Fibroblast of lung (primary cell): Measurements from ENCODE around the gene CORO1C. TPM values are rescaled to one million over a fixed set of nuclear protein-coding genes. Genes with fewer than 3 reads are reported as not detected.
"Not testable (repeated sequence)": the region's sequence is repeated elsewhere in the genome, so short reads cannot be mapped to it uniquely, and the experiment has no call there.

Experiments
- DNase-seq, 2 donors: peaks; one replicate each; pipeline versions ENCODE4 v3.0.0 to v3.0.0-alpha.2; 2010; ENCODE audit warnings: low read depth in 2 of 2
- H2AFZ ChIP-seq: 2 replicates; pipeline ENCODE4 v1.5.1; 2012; ENCODE audit warnings: low read length, control low read depth, inconsistent platforms
- H3K27ac ChIP-seq: 2 replicates; pipeline ENCODE4 v1.5.1; 2011; ENCODE audit warnings: low read length, control low read depth; ENCODE audit not compliant: insufficient read depth
- H3K27me3 ChIP-seq: 2 replicates; pipeline ENCODE4 v1.5.1; 2011; ENCODE audit warnings: mild to moderate bottlenecking, low read length; ENCODE audit not compliant: control insufficient read depth, insufficient read depth
- H3K36me3 ChIP-seq: 2 replicates; pipeline ENCODE4 v1.5.1; 2011; ENCODE audit warnings: low read length; ENCODE audit not compliant: control insufficient read depth, insufficient read depth
- H3K4me1 ChIP-seq: 2 replicates; pipeline ENCODE4 v1.5.1; 2011; ENCODE audit warnings: low read length; ENCODE audit not compliant: control insufficient read depth, insufficient read depth; ENCODE audit errors: extremely low read depth
- H3K4me2 ChIP-seq: 2 replicates; pipeline ENCODE4 v1.5.1; 2011; ENCODE audit warnings: low read length, control low read depth; ENCODE audit not compliant: insufficient read depth; ENCODE audit errors: extremely low read depth
- H3K4me3 ChIP-seq, 4 experiments: fragments of 200-600 bp in 1 of 4; sonication (generic) in 1 of 4; replicated peaks in 1 of 4; 2 replicates each; pipeline ENCODE4 v1.5.1; 2011 to 2016; ENCODE audit warnings: low read length in 4 of 4, low read depth in 3 of 4, mild to moderate bottlenecking in 3 of 4, control low read depth in 2 of 4, inconsistent platforms in 1 of 4, mixed read lengths in 1 of 4; ENCODE audit not compliant: insufficient read depth in 1 of 4; ENCODE audit errors: control extremely low read depth in 1 of 4
- H3K79me2 ChIP-seq: 2 replicates; pipeline ENCODE4 v1.5.1; 2012; ENCODE audit warnings: mild to moderate bottlenecking, low read length, inconsistent platforms; ENCODE audit not compliant: control insufficient read depth, insufficient read depth
- H3K9ac ChIP-seq: 2 replicates; pipeline ENCODE4 v1.5.1; 2011; ENCODE audit warnings: mild to moderate bottlenecking, low read length, control low read depth; ENCODE audit not compliant: insufficient read depth
- H3K9me3 ChIP-seq: 2 replicates; pipeline ENCODE4 v1.5.1; 2012; ENCODE audit warnings: low read depth, low read length; ENCODE audit not compliant: control insufficient read depth, insufficient read depth
- H4K20me1 ChIP-seq: 2 replicates; pipeline ENCODE4 v1.5.1; 2011; ENCODE audit warnings: low read length; ENCODE audit not compliant: control insufficient read depth, insufficient read depth; ENCODE audit errors: extremely low read depth
- CTCF ChIP-seq, 2 donors: IDR thresholded peaks in 1 of 2; conservative IDR thresholded peaks in 1 of 2; 1 replicate in 1 of 2; 2 replicates in 1 of 2; pipeline ENCODE4 v1.5.1; 2011 to 2012; ENCODE audit warnings: low read length in 2 of 2, control low read depth in 1 of 2, inconsistent platforms in 1 of 2, low read depth in 1 of 2, mild to moderate bottlenecking in 1 of 2
- EZH2 ChIP-seq: IDR thresholded peaks from 2 replicates; pipeline ENCODE4 v1.5.1; 2012; ENCODE audit warnings: low read length, control low read depth, mild to moderate bottlenecking; ENCODE audit errors: missing control alignments
- polyA plus RNA-seq, 2 donors: library from polyadenylated mRNA; depleted of rRNA in 1 of 2; stranded (reverse) in 1 of 2; unstranded in 1 of 2; fragments of >200 nt; gene quantifications; 2 replicates each; pipeline ENCODE4 v1.2.1, GENCODE V29; 2011 to 2012; ENCODE audit warnings: missing spikeins in 1 of 2
- total RNA-seq: library from RNA; depleted of rRNA; stranded (reverse); fragments of >200 nt; gene quantifications from 2 replicates; pipeline ENCODE4 v1.2.1, GENCODE V29; 2014

CORO1C gene
- total and polyA plus RNA-seq, 2 donors (not counting 1 experiment from before 2014, with no cell fraction given) = 288 to 542 TPM

GRCh38 chr12:108634341-108634751 lies 97.0 kb downstream of the CORO1C start:
- Histone ChIP-seq H3K27ac (no peak overlapping the region), H3K36me3 (no peaks in the 10 kb centered on the region), H3K9ac (no peak overlapping the region), H3K27me3 (no peaks in the 10 kb centered on the region), H3K9me3 (no peaks in the 10 kb centered on the region), H3K4me2 (no peak overlapping the region), H3K4me3 (no peak overlapping the region), H4K20me1 (no peaks in the 10 kb centered on the region), H3K4me1 (peaks cover 16% of the 10 kb centered on the region), H2AFZ (no peak overlapping the region), H3K79me2 (no peaks in the 10 kb centered on the region)
- DNase-seq = no peak
- TF ChIP-seq CTCF (conservative IDR thresholded peaks at IDR 0.05 in 1 of 2, IDR thresholded peaks at IDR 0.05 in 1 of 2; ENCODE audit: low read depth in 1 of 2, low read length in 2 of 2) (no peak), EZH2 (no peak)

- H3K27ac ChIP-seq = no peak within 1 kb of the TSS
Observed at GRCh38 chr12:108633534-108634248, 97.6 kb downstream of the CORO1C start, which contains the start of gene SELPLG. Gene SELPLG (minus strand): TSS chr12:108633894. CDS start chr12:108624307, 9,587 bp downstream.

GRCh38 chr12:108633081-108633533 lies 98.2 kb downstream of the CORO1C start:
- H3K27ac ChIP-seq = no peak overlapping the region
- H3K9me3 ChIP-seq = no peaks in the 10 kb centered on the region
- no peak overlapping the region for H2AFZ ChIP-seq
- H3K36me3 ChIP-seq = no peaks in the 10 kb centered on the region
- no peak overlapping the region for H3K4me3 ChIP-seq
- no peaks in the 10 kb centered on the region for H3K27me3 ChIP-seq
- peaks cover 28% of the 10 kb centered on the region for H3K4me1 ChIP-seq
- H3K79me2 ChIP-seq = no peaks in the 10 kb centered on the region
- TF ChIP-seq CTCF (conservative IDR thresholded peaks at IDR 0.05 in 1 of 2, IDR thresholded peaks at IDR 0.05 in 1 of 2; ENCODE audit: low read depth in 1 of 2, low read length in 2 of 2) (no peak), EZH2 (no peak)
- no peak overlapping the region for H3K9ac ChIP-seq
- no peak overlapping the region for H3K4me2 ChIP-seq
- DNase-seq = no peak
- no peaks in the 10 kb centered on the region for H4K20me1 ChIP-seq

More at GRCh38 chr12:108633534-108634248, 97.6 kb downstream of the CORO1C start, which contains the start of gene SELPLG:
- no peak for DNase-seq
- no peak within 1 kb of the TSS for H3K9ac ChIP-seq
- H3K4me1 ChIP-seq = peaks cover 23% of the 10 kb centered on the region
- H3K4me3 ChIP-seq = no peak within 1 kb of the TSS
- TF ChIP-seq EZH2 (no peak), CTCF (conservative IDR thresholded peaks at IDR 0.05 in 1 of 2, IDR thresholded peaks at IDR 0.05 in 1 of 2; ENCODE audit: low read depth in 1 of 2, low read length in 2 of 2) (no peak)
- H3K79me2 ChIP-seq = no peaks in the 10 kb centered on the region
- H3K36me3 ChIP-seq = no peaks in the 10 kb centered on the region
- H2AFZ ChIP-seq = no peak within 1 kb of the TSS
- no peak within 1 kb of the TSS for H3K4me2 ChIP-seq
- no peaks in the 10 kb centered on the region for H3K27me3 ChIP-seq
- no peaks in the 10 kb centered on the region for H3K9me3 ChIP-seq
- H4K20me1 ChIP-seq = no peaks in the 10 kb centered on the region

- not testable (repeated sequence) for H3K27ac ChIP-seq, H2AFZ ChIP-seq, H3K27me3 ChIP-seq, H3K4me2 ChIP-seq, H3K79me2 ChIP-seq, H3K36me3 ChIP-seq, H3K9me3 ChIP-seq, H4K20me1 ChIP-seq, DNase-seq, H3K9ac ChIP-seq, H3K4me3 ChIP-seq
- peaks cover 30% of the 10 kb centered on the region for H3K4me1 ChIP-seq
Observed at GRCh38 chr12:108631261-108631660, 100.1 kb downstream of the CORO1C start.
